Measurements from ENCODE around the gene ARL4C.

DNA sequence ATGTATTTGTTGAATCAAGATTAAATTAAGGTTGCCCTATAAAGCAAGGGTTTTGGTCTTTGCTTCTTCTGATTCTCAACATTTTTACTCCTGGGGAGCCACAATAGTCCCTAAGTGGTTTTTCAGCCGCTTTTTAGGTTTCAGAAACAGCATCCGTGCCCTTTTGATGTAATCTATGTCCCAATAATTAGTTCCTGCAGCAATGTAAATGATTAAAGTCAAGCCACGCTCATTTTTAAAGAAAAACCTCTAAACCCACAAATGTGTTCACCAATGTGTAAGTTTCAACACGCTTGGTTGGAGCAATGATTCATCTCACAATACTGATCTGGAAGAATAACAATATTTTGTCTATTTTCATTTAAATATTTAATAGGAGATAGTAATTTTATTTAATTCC, 5.6 kb downstream of the ARL4C start:
- TF ChIP-seq, protein P1, sequence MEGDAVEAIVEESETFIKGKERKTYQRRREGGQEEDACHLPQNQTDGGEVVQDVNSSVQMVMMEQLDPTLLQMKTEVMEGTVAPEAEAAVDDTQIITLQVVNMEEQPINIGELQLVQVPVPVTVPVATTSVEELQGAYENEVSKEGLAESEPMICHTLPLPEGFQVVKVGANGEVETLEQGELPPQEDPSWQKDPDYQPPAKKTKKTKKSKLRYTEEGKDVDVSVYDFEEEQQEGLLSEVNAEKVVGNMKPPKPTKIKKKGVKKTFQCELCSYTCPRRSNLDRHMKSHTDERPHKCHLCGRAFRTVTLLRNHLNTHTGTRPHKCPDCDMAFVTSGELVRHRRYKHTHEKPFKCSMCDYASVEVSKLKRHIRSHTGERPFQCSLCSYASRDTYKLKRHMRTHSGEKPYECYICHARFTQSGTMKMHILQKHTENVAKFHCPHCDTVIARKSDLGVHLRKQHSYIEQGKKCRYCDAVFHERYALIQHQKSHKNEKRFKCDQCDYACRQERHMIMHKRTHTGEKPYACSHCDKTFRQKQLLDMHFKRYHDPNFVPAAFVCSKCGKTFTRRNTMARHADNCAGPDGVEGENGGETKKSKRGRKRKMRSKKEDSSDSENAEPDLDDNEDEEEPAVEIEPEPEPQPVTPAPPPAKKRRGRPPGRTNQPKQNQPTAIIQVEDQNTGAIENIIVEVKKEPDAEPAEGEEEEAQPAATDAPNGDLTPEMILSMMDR (tag by site-specific recombination; IDR thresholded peaks at IDR 0.05), result no peak
- TF ChIP-seq, protein P2, sequence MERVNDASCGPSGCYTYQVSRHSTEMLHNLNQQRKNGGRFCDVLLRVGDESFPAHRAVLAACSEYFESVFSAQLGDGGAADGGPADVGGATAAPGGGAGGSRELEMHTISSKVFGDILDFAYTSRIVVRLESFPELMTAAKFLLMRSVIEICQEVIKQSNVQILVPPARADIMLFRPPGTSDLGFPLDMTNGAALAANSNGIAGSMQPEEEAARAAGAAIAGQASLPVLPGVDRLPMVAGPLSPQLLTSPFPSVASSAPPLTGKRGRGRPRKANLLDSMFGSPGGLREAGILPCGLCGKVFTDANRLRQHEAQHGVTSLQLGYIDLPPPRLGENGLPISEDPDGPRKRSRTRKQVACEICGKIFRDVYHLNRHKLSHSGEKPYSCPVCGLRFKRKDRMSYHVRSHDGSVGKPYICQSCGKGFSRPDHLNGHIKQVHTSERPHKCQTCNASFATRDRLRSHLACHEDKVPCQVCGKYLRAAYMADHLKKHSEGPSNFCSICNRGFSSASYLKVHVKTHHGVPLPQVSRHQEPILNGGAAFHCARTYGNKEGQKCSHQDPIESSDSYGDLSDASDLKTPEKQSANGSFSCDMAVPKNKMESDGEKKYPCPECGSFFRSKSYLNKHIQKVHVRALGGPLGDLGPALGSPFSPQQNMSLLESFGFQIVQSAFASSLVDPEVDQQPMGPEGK (tag by site-specific recombination; IDR thresholded peaks at IDR 0.05), result no peak
- no peak for TF ChIP-seq ZNF146 (tag by site-specific recombination; IDR thresholded peaks at IDR 0.05)
- TF ChIP-seq TRIM28 (IDR thresholded peaks at IDR 0.05; ENCODE audit: borderline replicate concordance, low read length), result no peak
- no peak for TF ChIP-seq ZNF596 (tag by site-specific recombination; IDR thresholded peaks at IDR 0.05)
- no peak for TF ChIP-seq ZNF292 (tag by site-specific recombination; IDR thresholded peaks at IDR 0.05; ENCODE audit: borderline replicate concordance, low read depth)
